GM12873 (cell line): Measurements from ENCODE around the gene PDE7B.

Experiments
- CTCF ChIP-seq: IDR thresholded peaks from 2 replicates; pipeline ENCODE4 v1.5.1; 2012; ENCODE audit warnings: low read depth, mild to moderate bottlenecking, moderate library complexity, low read length, control low read depth; ENCODE audit not compliant: insufficient read depth; ENCODE audit errors: missing control alignments

Gene PDE7B

DNA sequence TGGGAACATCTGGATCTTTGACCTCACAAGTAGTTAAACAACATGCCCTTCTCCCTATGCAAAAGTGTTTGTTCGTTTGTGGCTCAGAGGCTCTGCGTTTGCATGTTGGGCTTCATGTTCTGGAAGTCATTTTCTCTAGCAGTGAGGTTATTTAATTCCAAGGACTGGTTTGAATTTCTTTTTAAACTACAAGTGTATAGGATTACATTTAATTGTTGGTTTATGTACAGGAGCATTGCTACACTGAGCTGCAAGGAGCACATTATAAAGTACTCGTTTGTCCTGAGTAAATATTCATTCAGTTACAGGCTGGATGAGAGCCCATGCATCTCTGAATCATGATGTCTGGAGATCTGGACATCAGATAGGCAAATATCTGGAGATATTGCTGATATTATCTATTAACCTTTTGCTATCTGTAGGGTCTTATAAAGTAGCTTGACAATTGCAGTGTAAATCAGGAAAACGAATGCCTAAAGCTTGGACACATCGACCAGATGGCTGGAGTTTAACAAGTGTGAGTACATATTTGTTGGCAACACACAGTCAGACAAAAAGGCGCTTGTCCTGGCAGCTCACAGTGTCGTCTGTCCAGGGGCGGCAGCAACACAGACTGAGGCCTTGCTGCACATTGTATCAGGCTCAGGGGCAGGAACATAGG, 84.6 kb downstream of the PDE7B start:
- TF ChIP-seq CTCF = no peak

DNA sequence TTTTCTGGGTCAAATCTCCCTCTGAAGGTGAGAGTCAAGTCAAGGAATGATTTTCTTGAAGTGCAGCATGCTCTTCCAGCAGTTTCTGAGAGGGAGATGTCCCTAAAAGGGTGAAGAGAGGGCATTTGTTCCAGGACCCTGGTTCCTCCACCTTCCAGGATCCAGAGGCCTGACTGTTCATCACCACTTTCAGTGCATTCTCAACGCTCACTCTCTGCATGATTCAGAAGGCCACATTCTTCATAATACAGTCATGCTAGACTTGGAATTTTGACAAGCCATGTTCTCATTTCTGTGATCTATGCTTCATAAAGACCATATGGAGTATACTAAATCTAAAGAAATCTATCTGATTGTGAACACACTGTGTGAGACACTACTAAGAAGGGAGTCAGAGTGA, 85.1 kb downstream of the PDE7B start:
- no peak for TF ChIP-seq CTCF

DNA sequence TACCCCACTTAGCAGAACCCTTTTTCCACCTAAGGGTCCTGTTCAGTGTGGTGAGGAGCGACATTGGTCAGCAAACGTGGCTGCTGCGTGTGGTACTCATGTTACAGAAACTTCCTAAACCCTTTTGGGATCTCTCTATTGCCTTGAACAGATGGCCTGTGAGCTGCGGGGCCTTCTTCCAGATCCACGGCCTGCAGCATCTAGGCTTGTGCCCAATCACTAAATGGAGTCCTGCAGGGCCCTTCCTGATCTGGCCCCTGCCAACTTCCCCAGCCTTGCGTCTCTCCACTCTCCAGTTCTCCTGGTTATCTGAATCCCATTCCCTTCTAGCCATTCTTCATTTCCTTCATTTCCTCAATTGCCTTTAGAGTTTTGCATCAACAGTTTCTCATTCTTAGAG, 85.6 kb downstream of the PDE7B start:
- no peak for TF ChIP-seq CTCF

GRCh38 chr6:135938576-135939207, 87.2 kb downstream of the PDE7B start:
- peak; percentile 37 for TF ChIP-seq CTCF

GRCh38 chr6:135939208-135939591, 87.7 kb downstream of the PDE7B start:
- TF ChIP-seq CTCF = no peak

GRCh38 chr6:135940616-135941167, 89.2 kb downstream of the PDE7B start:
- no peak for TF ChIP-seq CTCF

- no peak for TF ChIP-seq CTCF
These were observed 89.9 kb downstream of the PDE7B start for GRCh38 chr6:135941275-135942025.
